HG03520 (cell line): Measurements from ENCODE around the gene SMC3.
"Not testable (repeated sequence)": the region's sequence is repeated elsewhere in the genome, so short reads cannot be mapped to it uniquely, and the experiment has no call there.

Experiments
- ATAC-seq: cut with Tn5 transposase; IDR thresholded peaks from one replicate; pipeline ENCODE4 v1.9.1; 2021; ENCODE audit warnings: mild to moderate bottlenecking, moderate library complexity; ENCODE audit not compliant: unreplicated experiment

Gene SMC3

DNA sequence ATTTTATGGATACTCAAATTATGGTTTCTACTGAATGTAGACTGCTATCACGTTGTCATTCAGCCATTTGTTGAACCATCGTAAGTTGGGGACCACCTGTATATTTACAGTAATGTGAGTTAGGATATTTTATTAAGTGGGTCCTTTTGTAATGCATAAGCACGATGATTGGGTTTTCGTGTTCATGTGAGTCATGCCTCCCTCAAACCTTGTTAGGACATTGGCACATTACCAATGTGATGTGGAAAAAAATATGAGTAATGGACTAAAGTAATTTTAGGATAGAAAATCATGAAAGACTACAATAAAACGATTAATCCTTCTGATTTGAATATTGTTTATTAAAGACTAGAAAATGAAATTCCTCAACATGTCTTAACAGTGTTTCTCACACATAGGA, 8.7 kb downstream of the SMC3 start:
- no peak for ATAC-seq

DNA sequence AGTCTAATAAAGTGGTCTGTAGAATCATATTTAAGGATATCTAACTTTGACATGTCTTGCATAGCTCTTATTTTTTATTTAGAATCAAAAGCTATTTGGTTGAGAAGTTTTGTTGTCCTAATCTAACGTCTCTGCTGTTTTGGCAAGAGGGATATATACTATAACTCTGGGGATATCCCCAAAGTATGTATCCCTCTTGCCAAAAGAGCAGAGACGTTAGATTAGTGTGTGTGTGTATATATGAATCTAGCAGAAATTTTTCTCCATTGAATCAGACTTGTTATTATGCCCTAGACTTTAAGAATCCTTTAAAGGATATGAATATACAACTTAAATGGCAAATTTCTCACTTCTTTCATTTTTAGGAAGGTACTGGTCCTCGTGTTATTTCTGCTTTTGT, 9.6 kb downstream of the SMC3 start:
- no peak for ATAC-seq

GRCh38 chr10:110584006-110584405, 16.5 kb downstream of the SMC3 start:
- ATAC-seq: no peak

DNA sequence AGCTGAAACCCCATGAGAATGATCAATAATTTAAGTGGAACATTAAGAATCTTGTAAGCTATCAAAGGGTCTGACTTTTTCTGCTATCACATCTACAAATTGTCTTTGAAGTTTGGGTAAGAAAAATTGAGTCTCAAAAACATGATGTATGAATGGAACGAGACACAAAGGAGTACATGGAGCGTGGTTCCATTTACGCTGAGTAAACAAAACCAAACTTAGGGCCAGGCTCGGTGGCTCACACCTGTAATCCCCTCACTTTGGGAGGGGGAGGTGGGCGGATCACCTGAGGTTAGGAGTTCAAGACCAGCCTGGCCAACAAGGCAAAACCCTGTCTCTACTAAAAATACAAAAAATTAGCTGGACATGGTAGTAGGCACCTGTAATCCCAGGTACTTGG, 24.3 kb downstream of the SMC3 start:
- no peak for ATAC-seq

DNA sequence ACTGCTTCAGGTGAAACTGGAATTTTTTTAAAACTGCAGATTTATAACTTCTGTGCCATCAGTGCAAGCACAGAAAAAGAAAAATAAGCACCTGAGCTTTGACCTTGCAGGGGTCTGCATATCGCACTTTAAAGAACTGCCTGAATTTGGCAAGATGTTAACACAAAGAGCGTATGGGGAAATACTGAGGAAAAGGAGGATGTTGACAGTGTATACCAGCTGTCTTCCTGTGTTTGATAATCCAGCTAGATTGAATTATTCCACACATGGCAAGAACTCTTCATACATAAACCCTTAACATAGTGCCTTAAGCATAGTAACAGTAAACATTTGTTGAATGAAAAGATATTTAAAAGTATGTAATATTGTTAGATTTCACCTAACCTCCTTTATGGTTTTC, 30.0 kb downstream of the SMC3 start:
- no peak for ATAC-seq

DNA sequence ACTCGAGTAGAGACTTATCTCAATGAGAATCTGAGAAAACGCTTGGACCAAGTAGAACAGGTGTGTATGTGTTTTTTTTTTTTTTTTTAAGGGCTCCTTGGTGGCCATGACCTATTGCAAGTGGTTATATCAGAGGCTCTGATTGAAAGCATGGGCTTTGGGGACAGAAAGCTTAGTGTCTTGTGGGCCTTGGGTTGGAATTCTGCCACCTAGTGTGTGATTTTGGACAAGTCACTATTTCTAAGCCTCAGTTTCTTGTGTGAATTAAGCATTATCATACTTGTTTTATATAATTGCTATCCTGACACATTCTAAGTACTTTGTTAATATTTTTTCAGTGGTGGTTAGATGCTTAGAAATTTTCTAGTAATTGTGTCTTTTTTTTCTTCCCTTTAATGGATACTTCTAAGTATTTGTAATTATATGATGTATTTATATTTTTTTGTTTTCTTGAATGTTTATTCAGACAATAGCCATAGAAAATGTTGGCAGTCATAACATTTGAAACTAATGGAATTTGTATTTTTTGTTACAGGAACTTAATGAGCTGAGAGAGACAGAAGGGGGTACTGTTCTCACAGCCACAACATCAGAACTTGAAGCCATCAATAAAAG, 33.1 kb downstream of the SMC3 start:
- no peak for ATAC-seq

GRCh38 chr10:110601581-110601980, 34.1 kb downstream of the SMC3 start:
- ATAC-seq: no peak

GRCh38 chr10:110608087-110608486, 40.6 kb downstream of the SMC3 start:
- ATAC-seq: no peak

DNA sequence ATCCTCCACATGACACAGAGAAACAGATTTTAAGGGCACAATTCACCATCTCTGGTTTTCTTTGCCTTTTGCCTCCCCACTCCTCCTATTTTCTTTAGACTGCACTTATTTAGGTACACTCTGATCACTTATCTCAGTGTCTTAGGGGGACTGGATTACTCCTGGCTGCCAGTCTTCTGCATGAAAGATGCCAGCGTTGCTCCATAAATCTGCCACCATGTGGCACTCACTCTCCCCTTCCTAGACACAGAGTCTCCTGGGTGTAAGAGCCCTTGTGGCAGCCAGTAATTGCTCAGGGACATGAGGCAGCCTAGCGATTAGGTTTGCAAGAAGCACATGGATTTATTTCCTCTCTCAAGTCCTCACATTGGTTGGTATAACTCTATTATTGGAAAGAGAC, 42.1 kb downstream of the SMC3 start:
- ATAC-seq: no peak

DNA sequence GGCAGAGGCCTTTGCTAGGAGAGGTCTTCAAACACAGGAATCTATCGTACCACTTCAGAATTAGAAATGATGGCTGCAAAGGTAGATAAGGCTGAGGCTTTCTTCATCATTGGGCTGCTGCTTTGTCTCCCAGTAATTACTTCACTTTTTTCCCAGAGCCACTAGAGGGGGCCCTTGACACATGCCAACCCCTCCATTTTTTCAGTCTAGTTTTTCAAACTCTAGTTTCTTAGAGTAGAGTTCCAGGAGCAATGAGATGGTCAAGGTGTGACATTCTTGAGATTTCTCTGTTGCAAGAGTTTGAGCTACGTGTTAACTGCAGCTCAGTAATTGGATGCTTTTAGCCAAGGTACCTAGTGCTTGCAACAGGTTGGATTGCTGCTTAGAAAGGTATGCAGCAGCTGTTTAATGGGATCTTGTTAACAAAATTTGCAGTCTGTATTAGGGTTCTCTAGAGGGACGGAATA, 42.8 kb downstream of the SMC3 start:
- ATAC-seq: no peak

DNA sequence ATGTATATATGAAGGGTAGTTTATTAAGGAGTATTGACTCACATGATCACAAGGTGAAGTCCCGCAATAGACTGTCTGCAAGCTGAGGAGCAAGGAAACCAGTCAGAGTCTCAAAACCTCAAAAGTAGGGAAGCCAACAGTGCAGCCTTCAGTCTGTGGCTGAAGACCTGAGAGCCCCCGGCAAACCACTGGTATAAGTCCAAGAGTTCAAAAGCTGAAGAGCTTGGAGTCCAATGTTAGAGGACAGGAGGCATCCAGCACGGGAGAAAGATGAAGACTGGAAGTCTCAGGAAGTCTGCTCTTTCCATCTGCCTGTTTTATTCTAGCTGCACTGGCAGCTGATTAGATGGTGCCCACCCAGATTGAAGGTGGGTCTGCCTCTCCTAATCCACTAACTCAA, 43.3 kb downstream of the SMC3 start:
- not testable (repeated sequence) for ATAC-seq

DNA sequence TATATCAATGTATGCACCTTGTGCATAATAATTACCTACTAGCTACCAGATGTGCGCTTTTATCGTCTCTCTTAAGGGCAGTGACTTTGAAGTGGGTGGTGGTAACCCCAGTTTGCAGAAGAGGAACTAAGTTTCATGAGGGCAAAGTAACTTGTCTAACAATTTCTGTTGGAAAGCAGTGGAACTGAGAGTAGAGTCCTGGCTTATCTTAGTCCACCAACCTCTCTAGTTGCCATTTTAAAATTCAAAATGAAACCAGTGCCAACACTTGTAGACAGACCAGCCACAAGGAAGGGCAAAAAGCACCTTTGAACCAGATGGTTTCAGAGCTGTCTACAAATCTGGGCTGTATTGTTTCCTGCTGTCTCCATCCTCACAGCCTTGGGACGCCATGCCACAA, 44.6 kb downstream of the SMC3 start:
- ATAC-seq: no peak

- ATAC-seq: no peak
Measured at GRCh38 chr10:110612629-110613028, 45.1 kb downstream of the SMC3 start.

- no peak for ATAC-seq
Measured at GRCh38 chr10:110613341-110613995, 46.0 kb downstream of the SMC3 start.

GRCh38 chr10:110613996-110614495, 46.6 kb downstream of the SMC3 start:
- peak; percentile 66 for ATAC-seq

GRCh38 chr10:110615057-110615747, 47.7 kb downstream of the SMC3 start:
- no peak for ATAC-seq

DNA sequence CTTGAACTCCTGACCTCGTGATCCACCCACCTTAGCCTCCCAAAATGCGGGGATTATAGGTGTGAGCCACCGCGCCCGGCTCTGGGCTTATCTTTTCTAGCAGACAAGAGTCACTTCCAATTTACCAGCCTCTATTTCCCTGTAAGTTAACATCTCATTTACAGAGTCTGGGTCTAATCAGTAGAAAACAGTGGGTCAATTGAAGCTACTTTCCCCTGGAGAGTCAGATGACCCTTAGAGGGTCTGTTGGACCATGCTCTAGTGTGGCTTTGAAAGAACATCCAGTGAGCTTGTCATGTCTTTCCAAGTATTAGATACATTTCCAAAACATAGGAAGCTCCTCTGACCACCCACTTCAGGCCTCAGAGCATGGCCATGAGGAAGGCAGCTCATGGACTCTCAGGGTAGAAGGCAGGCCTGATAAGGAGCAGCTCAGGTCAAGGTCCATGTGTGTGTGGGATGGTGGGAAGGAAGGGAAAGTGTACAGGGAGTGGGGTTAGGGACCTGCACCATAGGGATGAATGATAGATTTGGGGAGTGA, 49.1 kb downstream of the SMC3 start:
- ATAC-seq: no peak

GRCh38 chr10:110617425-110618229, 50.1 kb downstream of the SMC3 start:
- ATAC-seq: no peak

DNA sequence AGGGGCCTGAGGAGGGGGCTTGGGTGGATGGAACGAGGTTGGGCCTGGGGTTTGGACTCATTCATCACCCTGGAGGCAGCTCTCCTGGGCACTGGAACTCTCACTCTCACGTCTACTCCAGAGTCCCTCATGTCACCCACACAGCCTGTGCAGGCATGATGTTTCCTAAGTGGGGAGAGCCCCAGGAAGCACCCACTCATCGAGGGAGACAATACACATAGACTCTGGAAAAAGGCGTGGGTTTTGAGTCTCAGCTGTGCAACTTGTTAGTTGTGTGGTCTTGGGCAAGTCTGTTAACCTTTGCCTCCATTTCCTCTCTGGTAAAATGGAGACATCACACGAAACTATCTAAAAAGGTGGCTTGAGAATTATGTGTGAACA, 50.7 kb downstream of the SMC3 start:
- ATAC-seq: no peak

- no peak for ATAC-seq
Measured at GRCh38 chr10:110619514-110620397, 52.3 kb downstream of the SMC3 start.
